Measurements from ENCODE around the gene SLC38A10. TPM values are rescaled to one million over a fixed set of nuclear protein-coding genes. Genes with fewer than 3 reads are reported as not detected.

Gene SLC38A10
- total and polyA plus RNA-seq, 2 of the 13 experiments (the other 11 are each of a cell fraction or from before 2014, with no cell fraction given) = 23.4 to 55.8 TPM

- peak; percentile 71 for TF ChIP-seq HOXA3 (CRISPR knock-in tag; IDR thresholded peaks at IDR 0.05)
- peak; percentile 51; the same call in 1 of the 2 replicates for TF ChIP-seq SP5 (CRISPR knock-in tag; IDR thresholded peaks at IDR 0.05; ENCODE audit: borderline replicate concordance, low read depth)
- peak; percentile 70; the same call in 1 of the 2 replicates for TF ChIP-seq IRF9 (CRISPR knock-in tag; IDR thresholded peaks at IDR 0.05; ENCODE audit: borderline replicate concordance)
- TF ChIP-seq SOX13 (IDR thresholded peaks at IDR 0.05) = peak; percentile 63; the same call in 1 of the 2 replicates
- TF ChIP-seq SOX13 (CRISPR knock-in tag; conservative IDR thresholded peaks at IDR 0.05 in 1 of 2, IDR thresholded peaks at IDR 0.05 in 1 of 2) = peak in 1 of 2 experiments; percentile 42; a peak in 2 of 4 replicates
- TF ChIP-seq ZSCAN29 (CRISPR knock-in tag; conservative IDR thresholded peaks at IDR 0.05) = no peak; the same call in 1 of the 2 replicates
- TF ChIP-seq ZBTB4 (CRISPR knock-in tag; IDR thresholded peaks at IDR 0.05; ENCODE audit: borderline replicate concordance) = peak; percentile 83
- peak; percentile 80 for TF ChIP-seq ISL2 (CRISPR knock-in tag; IDR thresholded peaks at IDR 0.05)
- TF ChIP-seq MTF2 (CRISPR knock-in tag; IDR thresholded peaks at IDR 0.05; ENCODE audit: borderline replicate concordance) = no peak
- no peak for TF ChIP-seq NONO (IDR thresholded peaks at IDR 0.05)
- no peak; the same call in 1 of the 2 replicates for TF ChIP-seq NONO (CRISPR knock-in tag; conservative IDR thresholded peaks at IDR 0.05)
- TF ChIP-seq, protein P1, sequence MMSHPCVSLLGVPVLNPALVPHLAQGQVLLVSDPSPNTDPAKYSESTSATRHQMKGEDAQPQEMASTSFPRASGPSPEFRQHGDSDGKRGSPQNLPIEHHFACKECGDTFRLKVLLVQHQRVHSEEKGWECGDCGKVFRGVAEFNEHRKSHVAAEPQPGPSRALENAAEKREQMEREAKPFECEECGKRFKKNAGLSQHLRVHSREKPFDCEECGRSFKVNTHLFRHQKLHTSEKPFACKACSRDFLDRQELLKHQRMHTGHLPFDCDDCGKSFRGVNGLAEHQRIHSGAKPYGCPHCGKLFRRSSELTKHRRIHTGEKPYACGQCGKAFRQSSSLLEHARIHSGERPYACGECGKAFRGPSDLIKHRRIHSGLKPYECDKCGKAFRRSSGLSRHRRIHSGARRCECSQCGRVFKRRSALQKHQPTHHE (CRISPR knock-in tag; IDR thresholded peaks at IDR 0.05; ENCODE audit: borderline replicate concordance) = no peak; the same call in 1 of the 2 replicates
- peak; percentile 89 for TF ChIP-seq ETV5 (CRISPR knock-in tag; IDR thresholded peaks at IDR 0.05; ENCODE audit: borderline replicate concordance)
- peak; percentile 65; the same call in 1 of the 2 replicates for TF ChIP-seq HBP1 (CRISPR knock-in tag; IDR thresholded peaks at IDR 0.05; ENCODE audit: low read depth)
- peak; percentile 97 for TF ChIP-seq GABPB1 (CRISPR knock-in tag; IDR thresholded peaks at IDR 0.05)
- no peak for TF ChIP-seq ZNF251 (CRISPR knock-in tag; IDR thresholded peaks at IDR 0.05)
- TF ChIP-seq KLF6 (CRISPR knock-in tag; IDR thresholded peaks at IDR 0.05) = no peak
- TF ChIP-seq, protein P2, sequence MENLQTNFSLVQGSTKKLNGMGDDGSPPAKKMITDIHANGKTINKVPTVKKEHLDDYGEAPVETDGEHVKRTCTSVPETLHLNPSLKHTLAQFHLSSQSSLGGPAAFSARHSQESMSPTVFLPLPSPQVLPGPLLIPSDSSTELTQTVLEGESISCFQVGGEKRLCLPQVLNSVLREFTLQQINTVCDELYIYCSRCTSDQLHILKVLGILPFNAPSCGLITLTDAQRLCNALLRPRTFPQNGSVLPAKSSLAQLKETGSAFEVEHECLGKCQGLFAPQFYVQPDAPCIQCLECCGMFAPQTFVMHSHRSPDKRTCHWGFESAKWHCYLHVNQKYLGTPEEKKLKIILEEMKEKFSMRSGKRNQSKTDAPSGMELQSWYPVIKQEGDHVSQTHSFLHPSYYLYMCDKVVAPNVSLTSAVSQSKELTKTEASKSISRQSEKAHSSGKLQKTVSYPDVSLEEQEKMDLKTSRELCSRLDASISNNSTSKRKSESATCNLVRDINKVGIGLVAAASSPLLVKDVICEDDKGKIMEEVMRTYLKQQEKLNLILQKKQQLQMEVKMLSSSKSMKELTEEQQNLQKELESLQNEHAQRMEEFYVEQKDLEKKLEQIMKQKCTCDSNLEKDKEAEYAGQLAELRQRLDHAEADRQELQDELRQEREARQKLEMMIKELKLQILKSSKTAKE (CRISPR knock-in tag; IDR thresholded peaks at IDR 0.05; ENCODE audit: borderline replicate concordance) = no peak; the same call in 1 of the 2 replicates
- peak; percentile 56 for TF ChIP-seq HNF4A (CRISPR knock-in tag; IDR thresholded peaks at IDR 0.05)
- TF ChIP-seq ZNF547 (CRISPR knock-in tag; IDR thresholded peaks at IDR 0.05) = peak; percentile 21; the same call in 1 of the 2 replicates
- TF ChIP-seq ZNF430 (CRISPR knock-in tag; IDR thresholded peaks at IDR 0.05) = no peak
Observed at GRCh38 chr17:81295031-81295675, at the start of gene SLC38A10 (continued).

Data from HepG2 (cell line).